HG02571 (cell line): ENCODE results near the gene BIRC5.
"Not testable (repeated sequence)": the region's sequence is repeated elsewhere in the genome, so short reads cannot be mapped to it uniquely, and the experiment has no call there.

Experiments
- ATAC-seq: cut with Tn5 transposase; IDR thresholded peaks from one replicate; pipeline ENCODE4 v1.9.1; 2021; ENCODE audit warnings: mild to moderate bottlenecking, moderate library complexity; ENCODE audit not compliant: unreplicated experiment

BIRC5 gene

DNA sequence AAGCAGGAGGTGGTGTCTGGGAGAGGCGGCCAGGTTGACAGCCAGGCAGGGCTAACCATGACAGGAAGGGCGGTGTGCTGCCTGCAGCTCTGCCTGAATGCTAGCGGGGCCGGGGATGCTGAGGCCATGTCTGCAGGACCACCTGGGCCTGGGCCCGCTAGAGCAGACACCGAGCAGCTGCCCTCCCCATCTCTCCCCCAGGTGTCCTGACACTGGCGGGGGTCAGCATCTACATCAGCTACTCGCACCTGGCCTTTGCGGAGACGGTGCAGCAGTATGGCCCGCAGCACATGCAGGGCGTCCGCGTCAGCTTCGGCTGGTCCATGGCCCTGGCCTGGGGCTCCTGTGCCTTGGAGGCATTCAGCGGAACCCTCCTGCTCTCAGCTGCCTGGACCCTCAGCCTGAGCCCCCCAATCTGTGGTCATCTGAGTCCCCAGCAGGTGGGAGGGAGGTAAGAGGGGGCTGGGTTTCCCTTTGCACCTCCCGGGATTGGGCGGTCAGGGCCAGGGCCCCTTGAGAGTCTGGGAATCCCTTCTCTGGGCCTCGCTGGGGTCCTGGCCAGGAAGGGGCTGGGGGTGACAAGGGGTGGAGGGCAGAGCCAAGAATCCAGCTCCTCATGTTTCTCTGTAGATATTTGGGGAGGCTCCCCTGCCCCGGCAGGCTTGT, 24.9 kb downstream of the BIRC5 start:
- no peak for ATAC-seq

DNA sequence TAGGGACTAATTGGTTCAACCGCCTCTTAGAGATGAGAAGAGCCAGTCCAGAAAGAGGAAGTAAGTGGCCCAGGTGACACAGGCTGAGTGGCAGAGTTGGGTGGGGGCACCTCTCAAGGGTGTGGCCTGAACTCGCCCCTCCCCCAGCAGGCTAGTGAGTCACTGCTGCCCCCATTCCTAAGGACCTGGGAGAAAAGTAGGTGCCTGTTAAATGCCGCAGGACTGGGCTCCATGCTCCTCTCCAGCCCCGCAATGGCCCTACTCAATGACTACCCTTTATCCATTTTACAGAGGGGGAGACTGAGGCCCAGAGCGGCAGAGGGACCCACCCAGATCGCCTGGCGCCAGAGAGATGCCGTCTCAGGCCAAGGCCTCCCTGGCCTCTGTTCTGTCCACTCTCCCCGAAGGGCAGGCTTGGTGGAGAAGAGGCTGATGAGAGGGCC, 25.5 kb downstream of the BIRC5 start:
- no peak for ATAC-seq

DNA sequence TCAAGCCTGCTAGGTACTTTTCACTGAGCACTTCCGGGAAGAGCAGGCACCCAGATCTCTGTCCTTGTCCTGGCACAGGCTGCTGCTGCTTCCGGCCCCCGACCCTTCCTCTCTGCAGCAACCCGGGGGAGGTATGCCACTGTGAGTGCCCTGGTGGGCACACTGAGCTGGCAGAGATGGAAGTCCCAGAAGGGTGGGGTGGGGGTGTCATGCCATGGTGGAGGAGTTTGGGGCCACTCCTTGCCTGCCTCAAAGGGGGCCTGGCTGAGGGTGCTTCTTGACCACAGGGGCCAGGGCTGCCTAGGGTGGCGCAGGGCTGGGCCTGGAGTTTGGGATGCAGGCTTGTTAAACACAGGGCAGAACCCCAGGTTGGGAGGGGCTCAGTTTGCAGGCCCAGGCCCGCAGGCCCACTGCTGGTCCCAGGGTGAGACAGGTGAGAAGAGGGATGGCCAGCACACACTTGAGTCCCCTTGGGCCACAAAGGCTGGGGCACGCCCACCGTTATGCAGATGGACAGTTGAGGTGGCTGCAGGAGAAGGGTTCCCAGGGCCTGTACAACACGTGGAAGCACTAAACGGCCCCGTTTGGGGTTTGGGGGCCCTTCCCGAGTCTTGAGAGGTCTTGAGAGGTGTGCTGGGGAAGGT, 26.1 kb downstream of the BIRC5 start:
- no peak for ATAC-seq

DNA sequence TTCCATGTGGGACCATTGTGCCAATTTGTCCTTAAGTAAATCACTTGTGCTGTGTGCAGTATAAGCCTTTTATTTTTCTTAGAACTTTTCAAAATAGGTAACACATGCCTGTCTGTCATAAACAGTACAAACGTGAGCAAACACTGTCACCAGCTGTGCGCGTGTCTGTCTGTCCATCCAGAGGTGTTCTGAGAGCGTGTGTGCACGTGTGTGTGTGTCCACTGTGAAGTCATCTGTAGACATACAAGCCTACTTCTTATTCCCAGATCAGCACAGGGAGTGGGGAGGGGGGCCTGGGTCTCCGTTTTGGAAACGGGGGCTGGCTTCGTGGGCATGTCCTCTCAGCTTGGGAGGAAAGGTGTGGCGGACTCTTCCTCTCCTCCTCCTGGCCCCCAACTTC, 26.8 kb downstream of the BIRC5 start:
- no peak for ATAC-seq

DNA sequence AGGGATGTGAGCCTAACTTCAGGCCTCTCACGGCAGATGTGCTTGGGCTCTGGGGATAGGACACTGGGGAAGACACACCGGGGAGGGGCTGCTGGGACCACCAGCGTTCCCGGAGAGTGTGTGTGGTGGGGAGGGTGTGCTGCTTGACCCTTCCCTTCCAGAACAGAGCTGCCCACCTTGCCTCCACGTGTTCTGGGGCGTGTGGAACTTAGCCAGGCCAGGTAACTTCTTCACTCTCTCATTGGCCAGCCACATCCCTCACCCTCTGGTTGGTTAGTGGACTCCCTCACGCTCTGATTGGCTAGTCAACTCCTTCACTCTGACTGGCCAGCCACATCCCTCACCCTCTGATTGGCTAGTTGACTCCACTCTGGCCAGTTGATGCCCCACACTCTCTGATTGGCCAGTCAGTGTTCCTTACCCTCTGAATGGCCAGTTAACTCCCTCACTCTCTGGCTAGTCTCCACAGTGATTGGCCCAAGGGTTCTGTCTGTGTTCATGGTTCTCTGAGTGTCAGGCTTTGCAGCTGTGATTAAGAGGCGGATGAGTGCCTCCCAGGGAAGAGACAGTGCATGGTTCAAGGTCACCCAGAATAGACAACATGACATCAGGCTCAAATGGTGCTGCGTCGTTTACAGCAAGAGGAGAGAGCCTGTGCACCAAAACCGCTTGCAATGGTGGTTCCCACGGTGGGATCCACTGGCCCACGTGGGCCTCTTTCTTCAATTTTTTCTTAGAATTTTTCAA, 27.4 kb downstream of the BIRC5 start:
- no peak for ATAC-seq

DNA sequence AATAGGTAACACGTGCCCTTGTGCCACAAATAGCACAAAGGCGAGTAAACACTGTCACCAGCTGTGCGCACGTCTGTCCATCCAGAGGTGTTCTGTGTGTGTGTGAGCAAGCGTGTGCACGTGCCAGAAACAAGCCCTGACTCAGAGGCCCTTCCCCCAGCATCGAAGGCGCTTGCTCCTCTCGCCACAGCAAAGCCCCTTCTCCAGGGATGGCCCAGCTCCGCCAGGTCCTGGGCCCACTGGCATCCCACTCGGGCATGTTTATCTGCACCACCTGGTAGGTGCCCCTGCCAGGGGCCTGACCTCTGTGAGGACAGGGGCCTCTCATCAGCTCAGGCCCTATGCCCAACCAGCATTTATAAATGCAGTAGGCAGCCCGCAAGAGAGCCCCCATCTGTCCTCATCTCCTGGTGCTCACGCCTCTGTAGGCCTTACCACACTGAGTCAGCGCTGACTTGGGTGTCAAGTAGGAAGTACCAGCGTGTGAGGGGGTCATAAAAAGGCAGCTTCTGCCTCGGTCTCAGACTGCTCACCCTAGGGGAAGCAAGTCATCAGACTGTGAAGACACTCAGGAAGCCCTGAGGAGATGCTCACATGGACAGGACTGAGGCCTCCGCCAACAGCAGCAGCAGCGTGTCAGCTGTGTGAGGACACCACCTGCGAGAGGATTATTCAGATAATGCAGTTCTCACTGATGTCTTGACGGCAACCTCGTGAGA, 28.1 kb downstream of the BIRC5 start:
- no peak for ATAC-seq

DNA sequence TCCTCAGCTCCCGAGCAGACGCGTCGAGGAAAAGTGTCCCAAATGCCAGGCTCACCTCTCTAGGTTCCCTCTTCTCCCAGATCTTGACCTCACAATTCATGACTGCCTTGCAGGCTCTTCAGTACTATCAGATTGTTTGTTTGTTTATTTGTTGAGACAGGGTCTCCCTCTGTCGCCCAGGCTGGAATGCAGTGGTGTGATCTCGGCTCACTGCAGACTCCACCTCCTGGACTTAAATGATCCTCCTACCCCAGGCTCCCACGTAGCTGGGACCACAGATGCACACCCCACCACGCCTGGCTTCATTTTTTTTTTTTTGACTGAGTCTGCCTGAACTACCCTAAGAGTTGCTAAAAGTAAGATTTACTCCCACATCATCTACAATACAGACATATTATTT, 33.3 kb downstream of the BIRC5 start:
- no peak for ATAC-seq

DNA sequence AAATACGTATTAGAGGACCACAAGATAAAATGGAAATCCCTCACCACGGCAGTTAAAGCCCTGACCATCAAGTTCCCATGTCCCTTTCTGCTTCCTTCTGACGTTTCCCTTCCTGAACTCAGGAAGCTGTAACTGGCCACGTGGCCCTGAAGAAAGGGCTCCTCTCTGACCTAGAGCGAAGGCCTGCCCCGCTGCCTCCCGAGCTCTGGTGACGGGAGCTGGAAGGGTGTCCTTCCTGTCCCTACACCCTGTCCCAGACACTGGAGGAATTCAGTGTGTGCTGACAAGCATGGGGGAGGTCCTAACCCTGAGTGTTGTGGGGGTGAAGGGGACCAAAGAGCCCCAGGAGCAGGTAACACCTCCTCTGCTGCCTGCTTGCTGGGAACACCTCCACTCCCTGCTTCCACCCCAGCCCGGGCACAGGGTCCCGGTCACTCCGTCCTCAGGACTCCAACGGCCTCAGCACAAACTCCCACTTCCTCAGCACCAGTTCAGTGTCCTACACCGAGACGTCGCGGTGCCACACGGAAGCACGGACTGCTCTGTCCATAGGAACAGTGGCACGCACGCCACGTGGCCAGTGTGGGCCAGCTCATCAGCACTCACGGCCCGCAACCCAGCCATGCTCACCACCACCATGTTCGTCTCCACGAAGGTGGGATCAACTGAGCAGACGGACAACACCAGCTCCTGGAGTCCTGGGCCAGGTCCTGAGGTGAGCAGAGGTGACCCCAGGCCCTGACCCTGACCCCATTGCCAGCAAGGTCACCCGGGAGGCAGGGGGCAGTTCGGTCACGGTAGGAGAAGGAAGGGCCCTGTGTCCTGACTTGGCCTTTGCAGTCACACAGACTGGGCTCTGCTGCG, 34.2 kb downstream of the BIRC5 start:
- ATAC-seq, result no peak

DNA sequence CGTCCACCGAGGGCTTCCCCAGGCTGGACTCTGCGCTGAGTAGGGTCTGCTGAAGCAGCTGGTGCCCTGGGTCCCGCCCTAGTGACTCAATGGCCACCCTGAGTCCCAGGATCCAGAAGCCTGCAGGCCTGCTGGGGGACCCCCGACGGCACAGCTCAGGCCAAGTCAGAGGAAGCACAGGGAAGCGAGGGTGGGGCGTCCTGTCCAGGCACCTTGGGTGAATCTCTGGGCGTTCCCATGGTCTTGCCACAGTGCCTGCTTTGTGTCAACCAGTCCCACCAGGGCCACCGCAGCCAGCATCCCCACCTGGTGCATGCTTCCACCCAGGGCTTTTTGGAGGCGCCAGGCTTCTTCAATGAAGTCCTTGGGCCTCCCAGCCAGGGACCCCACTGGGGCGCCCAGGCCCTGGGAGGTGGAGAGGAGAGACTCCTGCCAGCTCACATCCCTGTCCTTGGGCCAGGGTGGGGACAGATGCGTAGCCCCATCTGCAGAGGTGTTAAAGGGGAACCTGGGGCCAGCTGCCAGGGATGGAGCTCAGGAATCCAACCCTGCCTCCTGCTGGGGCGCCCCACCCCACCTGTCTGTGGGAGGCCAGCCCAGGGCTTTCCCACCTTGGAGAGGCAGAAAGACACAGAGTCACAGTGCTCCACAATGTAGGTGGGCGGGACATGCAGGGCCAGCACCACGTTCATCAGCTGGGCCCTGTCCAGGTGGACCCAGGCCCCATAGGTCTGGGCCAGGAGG, 35.2 kb downstream of the BIRC5 start:
- no peak for ATAC-seq

DNA sequence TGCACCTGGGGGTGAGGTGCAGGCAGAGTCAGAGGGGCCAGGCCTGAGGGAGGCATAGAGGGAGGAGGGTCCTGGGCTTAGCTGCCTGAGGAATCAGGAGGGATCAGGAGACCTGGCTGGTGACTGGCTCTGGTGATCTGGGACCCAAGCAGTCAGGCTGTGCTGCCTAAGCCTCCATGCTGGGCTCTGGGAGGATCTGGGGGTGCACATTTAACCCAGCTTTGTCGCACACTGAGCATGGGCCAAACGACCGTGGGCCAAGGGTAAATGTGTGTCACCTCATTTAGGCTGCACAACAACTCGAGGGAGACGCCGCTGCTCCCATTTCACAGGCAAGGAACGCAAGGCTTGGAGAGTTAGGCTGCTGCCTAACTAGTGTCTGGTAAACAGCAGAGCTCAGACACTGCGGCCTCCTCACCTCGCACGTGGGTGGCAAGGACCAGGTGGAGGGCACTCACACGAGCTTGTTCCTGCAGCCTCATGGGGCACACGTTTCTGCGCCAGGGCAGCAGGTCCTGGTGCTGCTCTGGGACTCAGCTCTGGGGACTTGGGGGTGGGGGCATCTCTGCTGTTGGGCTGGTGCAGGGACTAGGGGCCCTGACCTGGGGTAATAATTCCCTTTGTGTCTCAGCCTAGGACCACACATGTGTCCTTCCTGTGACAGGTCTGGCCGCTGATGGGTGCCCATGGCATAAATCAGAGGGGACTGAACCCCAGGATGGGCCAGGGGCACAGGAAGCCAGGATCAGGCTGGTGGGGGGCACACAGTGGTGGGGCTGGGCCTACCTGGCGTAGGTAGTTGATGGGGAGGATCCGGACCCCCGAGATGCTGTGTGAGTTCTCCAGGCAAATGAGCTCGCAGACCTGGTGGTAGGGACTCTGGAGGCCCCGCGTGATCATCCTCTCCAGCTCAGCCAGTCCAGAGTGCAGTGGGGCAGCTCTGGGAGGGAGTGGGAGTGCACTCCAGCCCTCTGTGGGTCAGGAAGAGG, 36.1 kb downstream of the BIRC5 start:
- ATAC-seq, result no peak

DNA sequence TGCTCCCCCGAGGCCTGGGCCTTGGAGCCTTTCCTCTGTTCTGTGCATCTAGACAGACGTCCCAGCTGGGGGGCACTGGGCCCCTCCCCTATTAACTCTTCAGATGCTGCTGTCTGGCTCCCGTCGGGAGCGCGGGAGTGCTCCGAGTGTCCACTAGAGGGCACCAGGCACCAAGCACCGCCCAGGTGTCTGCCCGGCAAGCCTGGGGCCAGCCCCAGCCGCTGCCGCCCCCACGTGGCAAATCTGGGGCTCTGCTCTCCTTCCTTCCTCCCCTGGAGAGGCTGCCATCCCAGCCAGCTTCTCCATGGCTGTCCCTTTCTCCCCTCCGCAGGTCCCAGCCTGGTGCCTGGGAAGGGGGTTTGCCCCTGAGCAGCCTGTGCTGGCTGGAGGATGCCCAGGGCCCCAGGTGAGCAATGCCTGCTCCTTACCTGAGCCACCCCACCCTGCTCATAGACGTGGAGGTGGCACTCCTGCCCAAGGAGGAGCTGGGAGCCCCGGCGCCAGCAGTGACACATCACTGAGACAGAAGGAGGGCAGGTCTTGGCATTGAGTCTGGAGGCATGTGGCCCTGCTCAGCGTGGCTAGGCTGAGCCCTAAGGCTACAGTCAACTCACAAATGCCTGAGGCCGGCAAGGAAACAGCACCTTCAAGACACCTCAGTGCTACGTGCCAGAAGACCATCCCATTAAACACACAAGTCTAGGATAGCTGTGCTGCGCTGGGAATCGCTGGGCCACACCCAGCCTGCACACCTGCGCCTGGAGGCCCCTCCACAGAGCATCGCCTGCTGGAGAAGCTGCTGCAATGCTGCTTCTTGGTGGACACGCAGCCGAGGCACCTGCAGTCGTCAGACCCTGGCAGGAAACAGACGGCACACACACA, 37.1 kb downstream of the BIRC5 start:
- peak; percentile 53 for ATAC-seq

DNA sequence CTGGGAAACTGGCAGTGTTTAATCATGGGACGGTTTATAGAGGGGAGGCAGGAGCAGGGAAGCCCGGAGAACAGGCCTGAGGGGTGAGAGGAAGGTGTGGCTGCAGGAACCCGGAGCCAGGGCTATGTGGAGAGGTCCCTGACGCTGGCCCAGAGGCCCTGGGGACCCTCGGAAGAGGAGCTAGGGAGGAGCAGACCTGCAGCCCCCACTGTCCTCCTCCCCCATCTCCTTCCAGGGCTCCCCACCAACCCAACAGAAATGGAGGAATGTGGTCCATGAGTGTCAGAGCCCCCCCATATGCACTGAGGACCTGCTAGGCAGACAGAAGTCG, 37.7 kb downstream of the BIRC5 start:
- ATAC-seq, result no peak

DNA sequence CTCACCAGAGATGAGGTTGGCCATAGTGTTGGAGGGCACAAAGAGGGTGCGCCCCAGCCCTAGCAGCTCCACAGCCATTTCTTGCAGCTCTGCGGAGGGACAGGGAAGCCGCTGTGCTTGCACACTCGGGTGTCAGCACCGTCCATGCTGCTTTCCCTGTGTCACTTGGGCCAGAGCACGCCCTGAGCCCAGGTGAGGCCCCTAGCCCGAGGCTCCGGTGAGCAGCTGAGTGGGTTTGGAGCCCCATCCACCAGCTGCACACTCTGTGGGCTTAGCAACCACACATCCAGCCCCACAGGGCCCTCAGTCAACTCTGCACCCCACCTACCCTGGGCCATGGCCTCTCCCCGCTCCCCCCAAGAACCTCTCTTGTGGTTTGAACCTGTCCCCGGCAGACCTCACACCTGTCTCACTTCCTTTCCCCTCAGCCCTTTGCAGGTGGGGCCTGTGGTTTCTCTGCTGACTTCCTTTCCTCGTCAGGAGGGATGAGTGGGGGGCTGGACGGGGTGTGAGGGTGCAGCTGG, 38.1 kb downstream of the BIRC5 start:
- ATAC-seq, result no peak

DNA sequence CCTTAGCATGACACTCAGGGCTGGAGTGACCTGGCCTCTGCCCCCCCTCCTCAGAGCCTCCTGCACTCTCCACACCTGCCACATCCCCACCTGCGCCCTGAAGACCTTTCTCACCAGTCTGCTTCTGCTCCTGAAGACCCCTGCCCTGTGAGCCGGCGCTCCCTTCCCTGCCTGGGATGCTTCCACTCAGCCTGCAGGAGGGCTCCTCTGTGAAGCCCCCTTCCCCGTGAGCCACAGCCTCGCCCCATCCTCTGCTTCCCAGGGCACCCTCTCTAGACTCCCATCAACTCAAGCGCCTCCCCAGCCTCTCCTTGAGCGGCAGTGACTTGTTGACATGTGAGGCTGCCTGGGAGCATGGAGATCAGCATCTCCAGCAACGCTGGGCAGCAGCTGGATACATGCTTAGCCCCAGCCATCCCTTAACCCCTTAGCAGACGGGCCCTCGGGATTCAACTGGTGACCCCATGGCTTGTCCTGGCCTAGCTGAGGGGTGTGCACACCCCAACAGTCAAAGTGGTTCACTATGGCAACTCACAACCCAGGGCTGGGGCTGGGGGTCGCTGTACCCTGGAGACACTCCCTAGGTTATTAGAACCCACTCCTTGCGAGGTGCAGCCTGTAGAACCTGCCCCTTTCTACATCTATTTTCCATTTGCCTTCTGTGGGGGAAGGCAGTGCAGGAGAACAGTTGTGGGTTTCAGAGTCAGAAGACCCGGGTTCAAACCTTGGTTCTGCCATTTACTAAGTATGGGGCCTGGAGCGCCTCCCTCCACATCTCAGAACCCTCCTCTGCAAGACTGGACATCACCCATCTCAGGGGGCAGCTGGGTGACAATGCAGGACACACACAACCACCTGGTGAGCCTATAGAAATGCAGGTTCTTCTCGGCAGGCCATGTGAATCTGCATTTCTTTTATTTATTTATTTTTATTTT, 38.9 kb downstream of the BIRC5 start:
- ATAC-seq, result no peak

DNA sequence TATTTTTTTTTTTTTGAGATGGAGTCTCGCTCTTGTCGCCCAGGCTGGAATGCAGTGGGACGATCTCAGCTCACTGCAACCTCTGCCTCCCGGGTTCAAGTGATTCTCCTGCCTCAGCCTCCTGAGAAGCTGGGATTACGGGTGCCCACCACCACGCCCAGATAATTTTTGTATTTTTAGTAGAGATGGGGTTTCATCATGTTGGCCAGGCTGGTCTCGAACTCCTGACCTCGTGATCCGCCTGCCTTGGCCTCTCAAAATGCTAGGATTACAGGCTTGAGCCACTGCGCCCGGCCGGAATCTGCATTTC, 39.5 kb downstream of the BIRC5 start:
- ATAC-seq, result not testable (repeated sequence)

DNA sequence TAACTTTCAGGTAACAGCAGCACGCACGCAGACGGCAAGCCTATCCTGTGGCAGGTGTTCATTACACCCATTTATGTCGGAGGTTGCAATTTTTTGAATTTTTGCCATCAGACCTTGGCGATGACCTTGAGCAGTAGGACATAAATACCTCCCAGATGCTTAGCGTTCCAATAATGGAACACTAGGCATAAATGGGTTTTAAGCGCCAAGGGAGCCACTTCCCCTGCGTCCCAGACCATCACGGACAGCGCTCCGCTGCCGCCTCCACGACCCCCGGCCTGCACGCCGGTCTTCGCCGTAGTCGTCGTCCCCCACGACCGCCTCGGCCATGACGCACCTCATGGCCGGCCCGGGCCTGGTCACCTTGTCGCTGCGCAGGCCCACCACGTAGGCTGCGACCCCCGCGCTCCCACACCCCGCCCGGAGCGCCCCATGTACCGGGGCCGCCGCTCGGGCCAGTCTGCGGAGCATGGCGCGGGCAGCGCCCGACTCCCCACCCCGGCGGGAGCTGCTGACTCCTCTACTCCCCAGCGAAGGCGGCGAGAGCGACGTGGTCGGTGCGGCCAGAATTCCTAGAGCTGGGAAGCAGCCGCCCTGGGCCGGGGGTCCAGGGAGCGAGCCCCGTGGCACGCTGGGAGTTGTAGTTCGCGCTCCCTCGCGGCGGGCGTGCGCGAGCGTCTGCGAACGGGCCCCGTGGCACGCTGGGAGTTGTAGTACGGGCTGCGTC, 40.1 kb downstream of the BIRC5 start:
- no peak for ATAC-seq
